Vagina (tissue), 2 donors: ENCODE data around the gene BAMBI. TPM values are rescaled to one million over a fixed set of nuclear protein-coding genes. Genes with fewer than 3 reads are reported as not detected.
A peak's percentile ranks its signal among the peaks of the same experiment; 100 is the strongest.

Experiments
- DNase-seq, 2 donors: peaks; one replicate each; pipeline ENCODE4 v3.0.0-alpha.2; 2017; ENCODE audit errors: extremely low spot score in 2 of 2
- H3K27ac ChIP-seq: fragments of 200-600 bp; sonication (generic); one replicate; pipeline ENCODE4 v1.5.1; 2019
- H3K27me3 ChIP-seq: fragments of 200-600 bp; sonication (generic); one replicate; pipeline ENCODE4 v1.5.1; 2019
- H3K36me3 ChIP-seq, 2 donors: fragments of 200-600 bp; sonication (generic); one replicate each; pipeline ENCODE4 v1.5.1; 2017 to 2019
- H3K4me1 ChIP-seq: fragments of 200-600 bp; sonication (generic); one replicate; pipeline ENCODE4 v1.5.1; 2019
- H3K4me3 ChIP-seq, 2 donors: fragments of 200-600 bp; sonication (generic); 1 replicate in 1 of 2; 2 replicates in 1 of 2; pipeline ENCODE4 v1.5.1; 2016 to 2019
- H3K9me3 ChIP-seq: fragments of 200-600 bp; sonication (generic); one replicate; pipeline ENCODE4 v1.5.1; 2019
- CTCF ChIP-seq, 3 experiments: fragments of 450-650 bp in 2 of 3; fragments of 200-600 bp in 1 of 3; sonication (generic) in 1 of 3; IDR thresholded peaks; one replicate each; pipeline ENCODE4 v1.5.1; 2017 to 2019; ENCODE audit warnings: antibody characterized with exemption in 3 of 3, mild to moderate bottlenecking in 2 of 3, moderate library complexity in 2 of 3
- POLR2A ChIP-seq, 2 donors: fragments of 450-650 bp; IDR thresholded peaks; one replicate each; pipeline ENCODE4 v1.6.1; 2017; ENCODE audit warnings: antibody characterized with exemption in 2 of 2, mild to moderate bottlenecking in 2 of 2, moderate library complexity in 2 of 2
- POLR2AphosphoS5 ChIP-seq, 2 donors: sonication (generic); formaldehyde crosslinking; IDR thresholded peaks; one replicate each; pipeline ENCODE4 v1.9.0; 2017; ENCODE audit warnings: antibody characterized with exemption in 2 of 2, mild to moderate bottlenecking in 2 of 2, low read depth in 1 of 2; ENCODE audit not compliant: insufficient read depth in 1 of 2
- intact Hi-C: fragments of 100-400 bp; cut with DNase I; formaldehyde crosslinking; loops from one replicate; pipeline ENCODE4 v1.15.1; 2023
- total RNA-seq: library from RNA; depleted of rRNA; stranded (reverse); fragments of >200 nt; gene quantifications from one replicate; pipeline ENCODE4 v1.2.3, GENCODE V29; 2016

The BAMBI gene
- total RNA-seq, 1 donor from 2014 or later: 10.8 TPM

GRCh38 chr10:28691187-28691694, 13.9 kb downstream of the BAMBI start:
- no peaks in the 10 kb centered on the region for H3K4me1 ChIP-seq
- no peak overlapping the region for H3K27ac ChIP-seq
- intact Hi-C loops: no loop called here
- no peak for TF ChIP-seq CTCF (IDR thresholded peaks at IDR 0.05)
- no peak for TF ChIP-seq POLR2A (IDR thresholded peaks at IDR 0.05)
- no peaks in the 10 kb centered on the region for H3K9me3 ChIP-seq
- no peak for DNase-seq
- H3K36me3 ChIP-seq: no peaks in the 10 kb centered on the region
- H3K27me3 ChIP-seq: no peaks in the 10 kb centered on the region
- H3K4me3 ChIP-seq: no peak overlapping the region

GRCh38 chr10:28692050-28692449, 14.7 kb downstream of the BAMBI start:
- DNase-seq: peak in 1 of 2 donors; percentile 4
- H3K36me3 ChIP-seq: no peaks in the 10 kb centered on the region

DNA sequence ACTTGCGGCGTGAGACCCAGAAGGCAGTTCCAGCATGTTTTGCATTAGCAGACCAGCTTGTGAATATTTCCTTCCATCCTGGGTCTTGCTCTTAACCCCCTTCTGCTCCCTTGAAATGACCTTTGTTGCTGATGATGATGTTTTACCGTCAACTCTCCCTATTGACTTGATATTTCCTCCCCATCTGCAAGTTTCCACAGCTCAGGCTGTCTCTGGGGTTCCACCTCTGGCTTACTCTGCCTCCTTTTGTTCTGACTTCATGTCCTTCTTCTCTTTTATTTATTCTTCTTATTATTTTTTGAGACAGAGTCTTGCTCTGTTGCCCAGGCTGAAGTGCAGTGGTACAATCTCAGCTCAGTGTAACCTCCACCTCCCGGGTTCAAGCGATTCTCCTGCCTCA, 17.2 kb downstream of the BAMBI start:
- H3K4me3 ChIP-seq: no peak overlapping the region
- no peaks in the 10 kb centered on the region for H3K27me3 ChIP-seq
- intact Hi-C loops: no loop called here
- no peak overlapping the region for H3K27ac ChIP-seq
- H3K4me1 ChIP-seq: no peaks in the 10 kb centered on the region
- peak in 1 of 2 donors; percentile 49 for DNase-seq
- TF ChIP-seq CTCF (IDR thresholded peaks at IDR 0.05): no peak
- TF ChIP-seq POLR2A (IDR thresholded peaks at IDR 0.05): no peak
- no peak for TF ChIP-seq POLR2AphosphoS5 (IDR thresholded peaks at IDR 0.05; ENCODE audit: insufficient read depth in 1 of 2, low read depth in 1 of 2)
- H3K36me3 ChIP-seq: no peaks in the 10 kb centered on the region
- H3K9me3 ChIP-seq: no peaks in the 10 kb centered on the region

More at GRCh38 chr10:28692050-28692449, 14.7 kb downstream of the BAMBI start:
- Histone ChIP-seq H3K9me3 (no peaks in the 10 kb centered on the region), H3K27me3 (no peaks in the 10 kb centered on the region), H3K27ac (no peak overlapping the region), H3K4me3 (no peak overlapping the region), H3K4me1 (no peaks in the 10 kb centered on the region)
- intact Hi-C loops: no loop called here
- TF ChIP-seq POLR2AphosphoS5 (IDR thresholded peaks at IDR 0.05; ENCODE audit: insufficient read depth in 1 of 2, low read depth in 1 of 2) (no peak), CTCF (IDR thresholded peaks at IDR 0.05) (no peak), POLR2A (IDR thresholded peaks at IDR 0.05) (no peak)

DNA sequence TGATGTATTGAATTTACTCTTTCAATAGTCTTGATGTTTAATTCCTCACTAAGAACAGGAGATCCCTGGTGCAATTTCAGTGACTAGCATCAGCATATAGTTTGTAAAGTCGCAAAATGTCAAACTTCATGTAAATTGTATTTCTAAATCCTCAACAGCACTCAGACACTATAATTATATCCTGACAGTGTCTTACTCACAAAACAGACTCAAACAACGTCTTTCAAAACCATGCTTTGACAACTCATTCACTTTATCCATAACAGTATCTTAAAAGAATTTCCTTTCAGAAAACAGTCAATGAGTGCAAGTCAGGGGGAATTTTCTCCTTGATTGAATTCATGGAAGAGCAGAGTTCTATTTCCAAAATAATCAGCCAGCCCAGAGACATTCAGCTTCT, 20.8 kb downstream of the BAMBI start:
- no peak for DNase-seq
- intact Hi-C loops: no loop called here
- no peaks in the 10 kb centered on the region for H3K36me3 ChIP-seq
- no peaks in the 10 kb centered on the region for H3K27me3 ChIP-seq
- H3K27ac ChIP-seq: no peak overlapping the region
- no peak for TF ChIP-seq CTCF (IDR thresholded peaks at IDR 0.05)
- no peak for TF ChIP-seq POLR2A (IDR thresholded peaks at IDR 0.05)
- no peak for TF ChIP-seq POLR2AphosphoS5 (IDR thresholded peaks at IDR 0.05; ENCODE audit: insufficient read depth in 1 of 2, low read depth in 1 of 2)
- no peaks in the 10 kb centered on the region for H3K9me3 ChIP-seq
- H3K4me1 ChIP-seq: no peaks in the 10 kb centered on the region
- no peak overlapping the region for H3K4me3 ChIP-seq

DNA sequence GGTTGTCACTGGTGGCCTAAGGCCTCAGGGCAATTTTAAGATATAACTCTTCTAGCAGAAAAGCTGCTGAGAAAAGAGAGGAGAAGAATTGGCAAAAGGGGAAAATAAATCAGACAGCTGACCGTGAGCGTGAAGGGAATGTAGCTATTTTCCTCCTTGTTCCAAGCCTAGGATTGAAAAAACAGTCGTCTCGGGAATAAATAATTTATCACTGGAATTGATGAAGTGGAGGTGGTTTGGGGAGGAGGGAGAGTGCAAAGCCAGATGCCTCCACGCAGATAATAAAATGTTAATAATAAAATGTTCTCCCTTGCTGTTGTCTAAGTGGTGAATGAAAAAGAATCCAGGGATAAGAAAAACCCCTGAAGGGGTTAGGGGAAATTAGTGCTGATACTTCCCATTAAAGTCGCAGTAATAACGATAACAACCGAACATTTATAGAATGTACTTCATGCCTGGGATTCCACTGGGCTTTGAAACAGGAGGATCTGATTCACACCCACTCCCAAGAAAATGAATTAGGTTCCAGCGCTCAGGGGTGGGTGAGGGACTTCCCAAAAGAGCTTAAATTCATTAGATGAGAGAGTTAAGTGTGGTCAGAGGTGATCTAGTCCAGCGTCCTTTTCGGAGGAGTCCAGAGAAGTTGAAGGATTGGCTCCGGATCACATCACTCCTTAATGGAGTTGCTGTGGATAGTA, 27.3 kb downstream of the BAMBI start:
- Histone ChIP-seq H3K4me1 (no peaks in the 10 kb centered on the region), H3K4me3 (no peak overlapping the region), H3K36me3 (no peaks in the 10 kb centered on the region), H3K9me3 (no peaks in the 10 kb centered on the region), H3K27me3 (no peaks in the 10 kb centered on the region), H3K27ac (no peak overlapping the region)
- TF ChIP-seq POLR2AphosphoS5 (IDR thresholded peaks at IDR 0.05; ENCODE audit: insufficient read depth in 1 of 2, low read depth in 1 of 2): no peak
- no peak for DNase-seq
- intact Hi-C loops: no loop called here
